Activated T-helper 1 cell treated with anti-CD3 and anti-CD28 coated beads, Interleukin-2, amount 50 U/mL, for 16 hours (primary cell): ENCODE measurements around the gene PARD3B.

Experiments
- DNase-seq, 2 donors: peaks; one replicate each; pipeline ENCODE4 v3.0.0-alpha.2; 2020; ENCODE audit warnings: low read depth in 1 of 2, low spot score in 1 of 2

PARD3B gene

DNA sequence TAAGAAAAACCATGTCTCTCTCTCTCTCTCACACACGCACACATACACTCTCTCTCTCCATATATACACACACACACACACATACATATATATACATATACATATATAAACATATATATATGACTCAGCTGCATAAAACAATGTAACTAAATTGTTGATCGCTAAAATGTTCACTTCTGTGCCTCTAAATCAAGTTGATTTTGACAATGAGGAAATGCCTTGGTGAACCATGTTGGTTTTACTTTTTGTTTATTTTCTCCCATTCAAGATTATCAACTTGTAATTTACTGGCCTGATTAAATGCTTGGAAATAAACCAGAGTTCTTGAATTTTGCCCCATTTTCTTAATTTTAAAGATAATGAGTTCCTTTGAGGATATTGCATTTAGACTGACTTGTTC is 500.4 kb downstream of the PARD3B start:
- DNase-seq, result no peak

DNA sequence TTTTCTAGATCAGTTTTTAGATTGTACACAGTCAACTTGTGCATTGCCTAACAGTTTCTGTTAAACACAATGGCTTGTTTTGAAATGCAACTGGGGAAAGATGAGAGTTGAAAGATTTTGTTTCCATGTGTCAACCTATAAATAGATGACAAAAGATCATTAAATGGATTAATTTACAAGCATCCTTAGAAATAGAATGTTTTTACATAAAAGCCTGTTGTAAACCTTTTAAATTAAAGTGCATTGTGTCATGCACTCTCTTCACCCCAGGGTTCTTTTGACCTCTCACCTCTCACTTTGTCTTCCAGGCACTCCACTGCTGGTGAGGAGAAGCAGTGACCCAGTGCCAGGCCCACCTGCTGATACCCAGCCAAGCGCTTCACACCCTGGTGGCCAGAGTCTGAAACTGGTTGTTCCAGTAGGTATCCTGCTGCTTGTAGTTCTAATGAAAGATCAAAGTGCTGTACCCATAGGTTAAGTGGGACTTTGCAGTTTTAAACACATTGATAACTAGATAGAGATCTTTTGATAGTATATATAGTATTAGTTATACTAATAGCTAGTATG is 502.1 kb downstream of the PARD3B start:
- DNase-seq, result no peak

DNA sequence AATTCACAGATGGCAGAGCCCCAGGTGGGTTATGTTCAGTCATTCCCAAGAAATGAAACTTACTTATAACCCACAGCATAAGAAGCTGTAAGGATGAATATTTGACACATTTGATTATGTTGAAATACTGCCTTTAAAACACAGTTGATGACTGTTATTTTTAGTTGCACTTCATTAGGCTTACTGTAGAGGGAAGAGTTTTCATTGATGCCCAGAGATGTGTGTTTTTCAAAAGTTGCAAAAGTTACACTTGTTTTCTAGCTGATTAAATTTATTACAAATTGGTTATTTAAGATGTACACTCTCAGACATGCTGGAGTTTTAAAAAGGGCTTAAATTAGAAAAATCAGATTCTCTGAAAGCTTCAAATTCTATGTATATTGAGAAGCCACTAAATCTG is 506.1 kb downstream of the PARD3B start:
- no peak for DNase-seq

DNA sequence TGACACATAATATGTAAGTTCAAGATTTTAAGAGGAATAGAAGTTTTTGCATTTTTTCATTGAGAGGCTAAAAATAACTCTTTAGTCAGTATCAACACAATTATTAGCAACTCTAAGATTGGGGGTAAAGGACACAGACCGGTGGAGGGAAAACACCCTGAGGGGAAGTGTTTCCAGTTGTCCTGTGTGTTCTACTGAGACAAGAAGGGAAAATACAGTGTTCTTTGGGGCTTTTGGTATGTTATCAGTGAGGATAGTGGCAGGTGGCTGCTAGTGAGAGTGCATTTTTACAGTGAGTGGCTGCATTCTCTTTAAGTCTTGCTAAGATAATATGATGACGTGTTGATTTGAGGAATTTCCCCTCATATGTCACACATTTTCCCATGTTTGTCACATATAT is 507.5 kb downstream of the PARD3B start:
- DNase-seq, result no peak

DNA sequence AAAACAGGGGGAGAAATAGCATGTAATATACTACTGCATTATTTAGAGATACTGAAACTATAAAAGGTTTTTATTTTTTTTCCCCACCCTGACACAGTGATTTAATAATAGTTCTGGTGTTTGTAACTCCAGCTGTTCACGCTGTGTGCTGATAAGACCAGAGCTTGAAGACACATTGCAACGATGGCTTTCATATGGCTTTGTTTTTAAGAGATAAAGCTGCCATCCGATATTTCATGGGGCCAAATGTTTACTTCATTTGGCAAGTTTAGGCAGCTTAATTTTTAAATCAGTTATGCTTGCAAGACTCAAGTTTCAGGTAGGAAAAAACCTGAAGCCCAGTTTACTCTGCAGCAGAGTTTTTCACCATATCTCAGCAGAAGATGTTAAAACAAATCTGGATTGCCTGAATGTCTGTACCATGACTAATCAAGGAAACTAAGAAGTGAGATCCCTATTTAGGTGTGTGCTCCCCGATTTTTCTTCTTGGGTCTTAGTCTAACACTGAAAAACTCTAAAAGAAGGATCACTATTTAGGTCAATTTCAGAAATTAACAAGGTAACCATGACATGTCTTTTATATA is 508.6 kb downstream of the PARD3B start:
- no peak for DNase-seq

DNA sequence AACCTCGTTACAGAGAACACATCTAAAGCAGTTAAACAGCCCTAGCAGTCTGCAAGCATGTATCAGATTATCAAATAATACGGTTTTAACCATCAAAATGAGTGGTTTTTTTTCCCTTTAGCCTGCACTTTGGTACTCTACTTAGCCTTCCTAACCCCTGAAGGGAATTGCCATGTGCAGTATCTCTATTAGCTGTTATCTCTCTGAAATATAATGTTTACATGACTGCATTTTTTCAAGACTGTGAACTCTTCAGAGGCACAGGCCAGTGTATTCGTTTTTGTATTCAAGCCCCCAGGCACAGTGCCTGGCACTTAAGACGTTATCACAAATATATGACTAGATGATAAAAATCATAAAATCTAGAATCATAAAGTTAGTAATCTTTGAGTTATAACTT is 509.5 kb downstream of the PARD3B start:
- no peak for DNase-seq

DNA sequence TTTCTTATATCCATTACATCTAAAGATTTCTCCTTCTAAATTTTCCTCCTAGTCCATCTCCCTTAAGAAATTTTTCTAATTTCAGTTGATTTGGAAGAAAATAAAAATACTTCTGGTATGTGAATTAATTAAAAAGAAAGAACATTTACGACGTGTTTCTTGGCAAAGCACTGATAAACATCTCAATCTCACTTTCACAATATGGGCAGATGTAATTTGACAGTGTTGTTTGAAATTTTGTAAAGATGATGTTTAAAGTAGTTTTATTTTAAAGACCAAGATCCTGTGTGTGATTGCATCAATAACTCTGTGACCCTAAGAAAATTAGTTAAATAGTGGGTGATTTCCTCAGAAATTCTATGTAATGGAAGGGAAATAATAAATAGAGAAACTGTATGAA is 510.0 kb downstream of the PARD3B start:
- no peak for DNase-seq

DNA sequence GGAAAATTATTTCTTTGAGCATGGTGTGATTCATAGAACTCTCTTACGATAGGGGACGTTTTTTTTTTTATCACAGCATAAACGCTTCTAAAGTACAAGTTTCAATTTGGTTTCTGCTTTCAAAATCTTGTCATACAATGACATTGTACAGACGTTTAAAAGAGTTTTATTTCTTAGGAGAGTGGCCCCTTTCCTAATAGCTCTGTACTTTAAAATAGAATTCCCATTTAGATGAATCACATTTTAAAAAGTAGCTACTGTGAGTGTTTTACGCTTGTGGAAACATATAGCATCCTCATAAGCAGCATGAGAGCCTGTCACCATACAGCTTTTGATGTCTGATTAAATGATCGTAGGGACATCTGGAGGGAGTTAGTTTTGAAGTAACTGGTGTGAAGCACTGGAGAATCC is 510.9 kb downstream of the PARD3B start:
- DNase-seq, result no peak

DNA sequence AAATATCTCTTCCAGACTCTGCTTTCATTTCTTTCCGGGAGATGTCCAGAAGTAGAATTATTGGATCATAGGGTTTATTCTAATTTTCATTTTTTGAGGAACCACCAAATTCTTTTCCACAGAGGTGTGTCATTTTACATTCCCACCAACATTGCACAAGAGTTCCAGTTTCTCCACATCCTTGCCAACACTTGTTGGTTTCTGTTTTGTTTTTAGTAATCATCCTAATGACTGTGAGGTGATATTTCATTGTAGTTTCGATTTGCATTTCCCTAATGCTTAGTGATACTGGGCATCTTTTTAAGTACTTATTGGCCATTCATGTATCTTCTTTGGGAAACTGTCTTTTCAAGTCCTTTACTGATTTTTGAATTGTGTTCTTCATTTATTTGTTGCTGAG is 513.1 kb downstream of the PARD3B start:
- no peak for DNase-seq

DNA sequence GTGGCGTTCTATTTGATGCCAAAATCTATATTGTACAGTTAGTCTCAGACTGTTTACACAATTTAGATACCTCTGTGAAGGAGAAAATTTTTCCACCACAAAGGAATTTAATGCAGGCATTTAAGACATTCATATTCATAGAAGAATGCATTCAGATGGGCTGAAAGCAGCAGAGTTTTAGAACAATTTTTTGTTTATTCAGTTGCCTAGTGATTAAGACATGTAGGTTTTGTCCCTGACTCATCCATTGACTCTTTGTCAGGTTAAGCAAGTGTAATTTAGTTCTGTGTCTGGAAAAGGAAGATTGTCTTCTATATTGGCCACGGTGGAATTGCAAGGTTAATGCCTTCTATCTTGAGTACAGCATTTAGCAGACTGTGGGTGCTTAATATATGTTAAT is 515.0 kb downstream of the PARD3B start:
- DNase-seq, result no peak

DNA sequence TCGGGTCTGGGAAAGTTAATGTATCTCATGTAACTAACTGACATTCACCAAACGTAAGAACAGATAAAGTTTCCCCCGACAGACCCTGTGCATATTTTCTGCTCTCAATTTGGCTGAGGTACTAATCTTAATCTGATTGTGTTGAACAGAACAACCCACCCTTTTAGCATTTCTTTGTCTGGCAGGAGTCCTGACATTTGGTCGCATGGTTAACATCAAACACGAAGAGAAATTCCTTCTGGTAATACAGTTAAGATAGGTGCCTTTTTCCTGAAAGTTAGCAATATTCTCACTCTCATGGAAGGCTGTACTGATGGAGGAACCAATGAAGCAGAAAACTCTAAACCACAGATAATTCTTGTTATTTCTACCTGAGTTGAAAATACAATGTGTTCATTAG is 520.8 kb downstream of the PARD3B start:
- no peak for DNase-seq

DNA sequence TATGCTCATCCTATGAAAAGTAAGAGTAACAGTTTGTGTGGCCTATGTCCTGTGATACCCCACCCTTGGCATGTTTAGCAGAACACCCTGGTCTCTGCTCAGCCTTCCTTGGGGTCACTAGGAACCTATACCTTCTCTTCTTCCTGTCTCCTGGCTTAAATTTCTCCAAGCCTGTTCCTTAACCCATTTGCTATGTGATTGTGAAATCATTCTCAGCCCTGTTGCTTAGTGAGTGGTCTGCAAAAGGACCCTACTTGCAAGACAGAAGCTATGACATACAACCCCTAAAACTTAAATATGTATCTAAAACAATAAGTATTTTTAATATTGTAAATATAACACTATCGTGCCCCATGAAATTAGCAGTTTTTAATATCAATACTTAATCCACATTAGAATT is 524.7 kb downstream of the PARD3B start:
- no peak for DNase-seq

DNA sequence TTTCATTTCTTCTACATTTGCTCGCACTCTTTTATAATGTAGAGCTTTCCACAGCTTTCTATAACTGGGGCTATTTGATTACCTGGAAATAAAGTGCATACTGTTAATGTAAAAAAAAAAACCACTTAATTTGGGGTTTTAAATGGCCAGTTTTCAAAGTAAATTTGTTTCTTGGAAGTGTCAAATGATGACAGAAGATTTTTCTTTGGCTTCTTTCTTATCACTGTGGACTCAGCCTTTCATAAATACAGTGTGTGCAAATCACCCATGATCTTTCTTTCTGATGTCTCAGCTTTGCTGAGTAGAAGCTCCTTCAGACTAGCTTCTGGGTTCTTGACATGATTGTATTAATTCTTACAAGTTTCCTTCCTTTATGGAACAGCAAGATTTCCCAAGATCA is 525.6 kb downstream of the PARD3B start:
- DNase-seq, result no peak

DNA sequence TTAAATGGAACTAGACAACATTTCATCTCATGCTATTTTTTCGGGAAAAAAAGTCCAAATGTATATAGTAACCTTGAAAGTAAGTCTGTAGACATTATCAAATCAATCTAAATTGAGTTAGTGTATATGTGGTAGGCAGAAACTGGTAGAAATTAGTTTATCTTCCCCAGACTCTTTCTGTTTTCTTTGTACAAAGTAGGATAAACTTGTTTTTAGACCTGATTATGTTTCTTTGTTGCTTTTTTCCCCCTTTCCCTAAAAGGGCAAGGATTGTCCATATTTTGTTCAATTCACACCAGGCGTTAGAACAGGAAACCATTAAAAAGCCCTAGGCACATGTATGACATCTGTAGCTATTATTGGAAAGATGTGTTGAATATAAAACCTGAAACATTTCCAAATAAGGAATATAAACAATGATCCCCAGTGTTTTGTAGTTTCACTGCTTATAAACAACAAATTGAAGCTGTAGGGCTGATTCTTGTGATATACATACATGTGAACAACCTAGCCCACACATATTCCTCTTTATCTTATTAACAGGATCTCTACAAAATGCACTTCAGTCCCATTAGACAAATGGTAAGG is 528.3 kb downstream of the PARD3B start:
- no peak for DNase-seq

DNA sequence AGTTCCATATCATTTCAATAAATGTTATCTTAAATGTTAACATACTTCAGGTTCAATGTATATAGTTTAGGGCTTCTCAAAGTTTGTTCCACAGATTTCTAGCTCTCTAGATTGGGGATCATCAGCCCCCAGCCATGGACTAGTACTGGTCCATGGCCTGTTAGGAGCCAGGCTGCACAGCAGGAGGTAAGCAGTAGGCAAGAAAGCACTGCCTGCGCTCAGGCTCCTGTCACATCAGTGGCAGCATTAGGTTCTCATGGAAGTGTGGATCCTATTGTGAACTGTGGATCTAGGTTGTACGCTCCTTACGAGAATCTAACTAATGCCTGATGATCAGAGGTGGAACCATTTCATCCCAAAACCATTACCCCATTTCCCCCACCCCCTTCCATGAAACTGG is 531.1 kb downstream of the PARD3B start:
- DNase-seq, result no peak

DNA sequence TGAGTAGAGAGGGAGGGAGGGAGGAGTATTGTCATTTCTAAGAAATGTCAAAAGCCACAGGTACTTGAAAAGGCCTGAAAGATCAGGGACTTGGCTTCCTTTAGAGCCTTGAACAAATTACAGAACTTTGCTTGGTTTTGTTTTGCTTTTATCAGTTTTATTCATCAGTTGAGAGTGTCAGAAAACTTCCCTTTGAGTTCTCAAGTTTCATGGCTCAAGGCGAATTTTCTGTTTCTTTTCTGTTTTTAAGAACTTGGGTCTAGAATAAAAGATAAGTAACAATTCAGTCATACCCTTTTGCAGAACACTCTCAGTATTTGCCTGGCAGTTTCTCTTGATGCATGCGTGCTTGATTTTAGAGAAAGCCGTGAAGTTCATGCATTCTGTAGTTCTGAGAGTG is 531.9 kb downstream of the PARD3B start:
- DNase-seq, result no peak

DNA sequence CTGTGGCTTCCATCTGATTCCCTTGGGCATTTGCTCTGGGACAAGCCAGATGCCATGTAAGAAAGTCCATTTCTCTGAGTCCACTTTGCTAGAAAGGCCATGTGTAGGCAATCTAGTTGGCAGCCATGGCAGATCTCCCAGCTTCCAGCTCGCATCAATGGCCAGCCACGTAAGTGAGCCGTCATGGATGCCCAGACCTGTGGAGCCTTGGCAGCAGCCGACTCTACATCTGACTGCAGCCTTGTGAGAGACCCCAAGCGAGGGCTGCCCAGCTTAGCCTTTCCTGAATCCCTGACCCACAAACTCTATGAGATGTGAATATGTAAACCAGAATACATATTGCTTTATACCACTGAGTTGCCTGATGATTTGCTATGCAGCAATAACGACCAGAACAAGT is 533.5 kb downstream of the PARD3B start:
- DNase-seq, result no peak

DNA sequence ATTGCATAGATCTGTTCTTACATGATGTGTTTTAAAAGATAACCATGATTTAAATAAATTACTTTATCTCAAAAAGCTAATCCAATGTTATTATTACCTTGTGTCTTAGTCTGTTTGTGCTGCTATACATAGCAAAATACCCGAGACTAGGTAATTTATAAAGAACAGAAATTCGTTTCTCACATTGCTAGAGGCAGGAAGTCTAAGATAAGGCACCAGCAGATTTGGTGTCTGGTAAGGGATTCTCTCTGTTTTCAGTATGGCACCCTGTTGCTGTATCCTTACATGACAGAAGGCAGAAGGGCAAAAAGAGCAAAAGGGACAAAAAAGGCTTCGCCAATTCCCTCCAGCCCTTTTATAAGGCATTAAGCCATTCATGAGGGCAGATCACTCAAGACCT is 533.9 kb downstream of the PARD3B start:
- no peak for DNase-seq

DNA sequence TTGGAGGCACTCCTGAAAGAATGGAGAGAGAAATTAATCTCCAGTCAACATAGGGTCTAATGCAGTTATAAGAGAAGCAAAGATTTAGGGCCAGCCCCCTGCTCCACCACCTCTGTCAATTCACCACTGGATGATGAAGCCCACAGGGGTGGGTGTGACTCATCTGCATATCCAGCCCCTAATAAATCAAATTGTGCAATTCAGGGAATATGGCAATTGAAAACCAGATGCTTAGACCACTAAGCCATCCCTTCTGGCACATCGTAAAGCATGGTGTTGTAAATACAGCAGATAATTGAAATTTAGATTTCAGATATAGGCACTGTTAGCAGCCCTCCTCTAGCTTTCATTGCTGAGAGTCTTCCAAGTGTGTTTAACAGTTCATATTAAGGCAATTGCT is 541.4 kb downstream of the PARD3B start:
- DNase-seq, result no peak

DNA sequence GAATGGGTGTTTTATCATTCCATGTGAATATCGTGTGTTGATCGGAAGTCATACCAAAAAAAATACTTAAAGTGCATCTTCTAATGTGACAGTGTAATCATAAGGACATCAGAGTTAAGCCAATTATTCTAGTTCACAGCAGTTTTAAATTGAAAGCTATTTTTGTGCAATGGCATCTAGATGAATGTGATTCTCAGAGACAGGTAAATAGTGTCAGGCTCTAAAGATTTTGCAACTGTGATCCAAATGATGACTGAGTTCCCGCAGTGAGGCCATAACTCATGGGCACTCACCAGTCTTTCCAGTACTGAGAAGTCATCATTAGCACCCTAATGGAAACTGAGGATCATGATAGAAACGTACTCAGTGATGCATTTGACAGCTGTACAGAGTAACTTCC is 542.6 kb downstream of the PARD3B start:
- no peak for DNase-seq

DNA sequence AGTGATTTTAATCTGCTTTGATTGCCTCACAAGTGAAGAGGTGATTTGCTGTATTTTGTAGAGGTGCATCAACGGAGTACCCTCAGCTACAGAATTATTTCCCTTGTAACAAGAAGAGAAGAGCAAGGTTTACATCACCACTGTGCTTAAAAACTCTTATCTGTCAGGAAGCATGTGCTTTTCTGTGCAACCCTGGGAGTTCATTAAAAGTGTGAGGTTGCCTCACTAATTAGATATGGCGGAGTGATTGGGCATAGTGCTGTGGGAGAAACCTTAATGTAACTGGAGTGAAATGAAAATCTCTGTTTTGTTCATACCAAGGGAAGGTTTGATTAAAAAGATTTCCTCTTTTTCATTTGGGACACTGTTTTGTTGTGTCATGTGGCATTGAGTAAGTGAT is 544.7 kb downstream of the PARD3B start:
- DNase-seq, result no peak

DNA sequence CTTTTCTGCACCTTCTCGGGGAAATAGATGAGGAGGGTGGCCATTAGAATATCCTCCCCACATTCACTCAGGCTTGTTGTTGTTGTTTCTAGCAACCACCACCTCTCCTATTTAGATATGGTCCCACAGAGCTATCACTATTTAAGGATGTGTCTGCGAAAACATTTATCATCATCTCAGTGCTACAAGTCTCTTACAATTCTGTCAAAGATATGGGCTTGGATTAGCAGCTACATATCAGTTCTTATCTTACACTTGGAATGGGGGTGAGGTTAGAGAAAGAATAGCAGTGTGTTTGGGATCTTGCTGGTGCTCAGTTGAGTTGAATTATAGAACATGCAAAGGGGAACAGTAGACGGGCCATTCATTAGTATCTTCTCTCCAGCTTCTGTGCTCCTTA is 546.1 kb downstream of the PARD3B start:
- DNase-seq, result no peak

DNA sequence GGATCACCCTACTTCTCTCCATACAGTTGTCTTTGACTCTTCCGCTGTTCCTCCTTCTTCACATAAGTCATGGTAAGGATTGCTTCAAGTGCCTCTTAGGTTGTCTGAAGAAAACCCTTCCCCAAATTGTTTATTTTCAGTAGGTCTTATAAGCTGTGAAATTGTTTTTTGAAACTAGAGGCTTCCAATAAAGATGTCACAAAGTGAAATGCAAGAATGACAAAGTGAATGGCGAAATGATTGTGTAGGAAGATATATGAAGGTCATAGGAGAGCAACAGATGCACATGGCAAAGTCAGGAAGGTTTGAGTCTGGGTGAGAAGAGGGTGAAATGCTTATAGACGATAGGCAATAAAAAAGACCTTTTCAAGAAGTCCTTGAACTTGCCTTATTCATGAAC is 548.8 kb downstream of the PARD3B start:
- DNase-seq, result no peak
